ENCODE measurements around the gene PATJ.

DNA sequence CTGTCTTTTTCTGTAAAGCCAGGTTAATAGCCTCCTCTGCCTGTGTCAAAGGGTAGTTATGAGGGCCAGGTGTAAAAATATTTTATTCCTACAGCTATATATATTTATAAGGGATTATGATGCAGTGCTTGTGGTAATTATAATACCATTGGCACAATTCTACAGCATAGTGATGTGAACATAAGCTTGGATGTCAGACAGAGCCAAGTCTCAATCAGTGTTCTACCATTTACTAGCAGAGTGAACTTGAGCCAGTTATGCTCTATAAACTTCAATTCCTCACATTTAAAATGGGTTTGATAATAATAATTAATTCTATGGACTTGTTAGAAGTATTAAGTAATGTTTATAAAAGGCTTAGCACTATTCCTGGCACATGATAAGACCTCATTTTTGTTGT, 300.9 kb downstream of the PATJ start:
- TF ChIP-seq, protein P1, sequence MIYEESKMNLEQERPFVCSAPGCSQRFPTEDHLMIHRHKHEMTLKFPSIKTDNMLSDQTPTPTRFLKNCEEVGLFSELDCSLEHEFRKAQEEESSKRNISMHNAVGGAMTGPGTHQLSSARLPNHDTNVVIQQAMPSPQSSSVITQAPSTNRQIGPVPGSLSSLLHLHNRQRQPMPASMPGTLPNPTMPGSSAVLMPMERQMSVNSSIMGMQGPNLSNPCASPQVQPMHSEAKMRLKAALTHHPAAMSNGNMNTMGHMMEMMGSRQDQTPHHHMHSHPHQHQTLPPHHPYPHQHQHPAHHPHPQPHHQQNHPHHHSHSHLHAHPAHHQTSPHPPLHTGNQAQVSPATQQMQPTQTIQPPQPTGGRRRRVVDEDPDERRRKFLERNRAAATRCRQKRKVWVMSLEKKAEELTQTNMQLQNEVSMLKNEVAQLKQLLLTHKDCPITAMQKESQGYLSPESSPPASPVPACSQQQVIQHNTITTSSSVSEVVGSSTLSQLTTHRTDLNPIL (CRISPR knock-in tag; IDR thresholded peaks at IDR 0.05; ENCODE audit: low read depth): no peak
- TF ChIP-seq, protein P2, sequence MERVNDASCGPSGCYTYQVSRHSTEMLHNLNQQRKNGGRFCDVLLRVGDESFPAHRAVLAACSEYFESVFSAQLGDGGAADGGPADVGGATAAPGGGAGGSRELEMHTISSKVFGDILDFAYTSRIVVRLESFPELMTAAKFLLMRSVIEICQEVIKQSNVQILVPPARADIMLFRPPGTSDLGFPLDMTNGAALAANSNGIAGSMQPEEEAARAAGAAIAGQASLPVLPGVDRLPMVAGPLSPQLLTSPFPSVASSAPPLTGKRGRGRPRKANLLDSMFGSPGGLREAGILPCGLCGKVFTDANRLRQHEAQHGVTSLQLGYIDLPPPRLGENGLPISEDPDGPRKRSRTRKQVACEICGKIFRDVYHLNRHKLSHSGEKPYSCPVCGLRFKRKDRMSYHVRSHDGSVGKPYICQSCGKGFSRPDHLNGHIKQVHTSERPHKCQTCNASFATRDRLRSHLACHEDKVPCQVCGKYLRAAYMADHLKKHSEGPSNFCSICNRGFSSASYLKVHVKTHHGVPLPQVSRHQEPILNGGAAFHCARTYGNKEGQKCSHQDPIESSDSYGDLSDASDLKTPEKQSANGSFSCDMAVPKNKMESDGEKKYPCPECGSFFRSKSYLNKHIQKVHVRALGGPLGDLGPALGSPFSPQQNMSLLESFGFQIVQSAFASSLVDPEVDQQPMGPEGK (CRISPR knock-in tag; IDR thresholded peaks at IDR 0.05; ENCODE audit: borderline replicate concordance): no peak
- TF ChIP-seq CSDC2 (CRISPR knock-in tag; IDR thresholded peaks at IDR 0.05): no peak
- no peak for TF ChIP-seq BACH2 (CRISPR knock-in tag; IDR thresholded peaks at IDR 0.05; ENCODE audit: borderline replicate concordance)
- TF ChIP-seq, protein P3, sequence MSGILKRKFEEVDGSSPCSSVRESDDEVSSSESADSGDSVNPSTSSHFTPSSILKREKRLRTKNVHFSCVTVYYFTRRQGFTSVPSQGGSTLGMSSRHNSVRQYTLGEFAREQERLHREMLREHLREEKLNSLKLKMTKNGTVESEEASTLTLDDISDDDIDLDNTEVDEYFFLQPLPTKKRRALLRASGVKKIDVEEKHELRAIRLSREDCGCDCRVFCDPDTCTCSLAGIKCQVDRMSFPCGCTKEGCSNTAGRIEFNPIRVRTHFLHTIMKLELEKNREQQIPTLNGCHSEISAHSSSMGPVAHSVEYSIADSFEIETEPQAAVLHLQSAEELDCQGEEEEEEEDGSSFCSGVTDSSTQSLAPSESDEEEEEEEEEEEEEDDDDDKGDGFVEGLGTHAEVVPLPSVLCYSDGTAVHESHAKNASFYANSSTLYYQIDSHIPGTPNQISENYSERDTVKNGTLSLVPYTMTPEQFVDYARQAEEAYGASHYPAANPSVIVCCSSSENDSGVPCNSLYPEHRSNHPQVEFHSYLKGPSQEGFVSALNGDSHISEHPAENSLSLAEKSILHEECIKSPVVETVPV (CRISPR knock-in tag; IDR thresholded peaks at IDR 0.05): no peak
- no peak for TF ChIP-seq ZFP3 (CRISPR knock-in tag; IDR thresholded peaks at IDR 0.05)
- TF ChIP-seq ARNTL (CRISPR knock-in tag; IDR thresholded peaks at IDR 0.05; ENCODE audit: borderline replicate concordance, low read depth): no peak
- no peak for TF ChIP-seq PPARA (CRISPR knock-in tag; IDR thresholded peaks at IDR 0.05; ENCODE audit: borderline replicate concordance)
- no peak for TF ChIP-seq ESRRG (CRISPR knock-in tag; IDR thresholded peaks at IDR 0.05)
- TF ChIP-seq OSR1 (CRISPR knock-in tag; IDR thresholded peaks at IDR 0.05): no peak
- no peak for TF ChIP-seq RARB (CRISPR knock-in tag; IDR thresholded peaks at IDR 0.05)
- no peak for TF ChIP-seq ZFP30 (CRISPR knock-in tag; IDR thresholded peaks at IDR 0.05)
- TF ChIP-seq, protein P4, sequence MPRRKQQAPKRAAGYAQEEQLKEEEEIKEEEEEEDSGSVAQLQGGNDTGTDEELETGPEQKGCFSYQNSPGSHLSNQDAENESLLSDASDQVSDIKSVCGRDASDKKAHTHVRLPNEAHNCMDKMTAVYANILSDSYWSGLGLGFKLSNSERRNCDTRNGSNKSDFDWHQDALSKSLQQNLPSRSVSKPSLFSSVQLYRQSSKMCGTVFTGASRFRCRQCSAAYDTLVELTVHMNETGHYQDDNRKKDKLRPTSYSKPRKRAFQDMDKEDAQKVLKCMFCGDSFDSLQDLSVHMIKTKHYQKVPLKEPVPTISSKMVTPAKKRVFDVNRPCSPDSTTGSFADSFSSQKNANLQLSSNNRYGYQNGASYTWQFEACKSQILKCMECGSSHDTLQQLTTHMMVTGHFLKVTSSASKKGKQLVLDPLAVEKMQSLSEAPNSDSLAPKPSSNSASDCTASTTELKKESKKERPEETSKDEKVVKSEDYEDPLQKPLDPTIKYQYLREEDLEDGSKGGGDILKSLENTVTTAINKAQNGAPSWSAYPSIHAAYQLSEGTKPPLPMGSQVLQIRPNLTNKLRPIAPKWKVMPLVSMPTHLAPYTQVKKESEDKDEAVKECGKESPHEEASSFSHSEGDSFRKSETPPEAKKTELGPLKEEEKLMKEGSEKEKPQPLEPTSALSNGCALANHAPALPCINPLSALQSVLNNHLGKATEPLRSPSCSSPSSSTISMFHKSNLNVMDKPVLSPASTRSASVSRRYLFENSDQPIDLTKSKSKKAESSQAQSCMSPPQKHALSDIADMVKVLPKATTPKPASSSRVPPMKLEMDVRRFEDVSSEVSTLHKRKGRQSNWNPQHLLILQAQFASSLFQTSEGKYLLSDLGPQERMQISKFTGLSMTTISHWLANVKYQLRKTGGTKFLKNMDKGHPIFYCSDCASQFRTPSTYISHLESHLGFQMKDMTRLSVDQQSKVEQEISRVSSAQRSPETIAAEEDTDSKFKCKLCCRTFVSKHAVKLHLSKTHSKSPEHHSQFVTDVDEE (CRISPR knock-in tag; IDR thresholded peaks at IDR 0.05): no peak
- no peak for TF ChIP-seq ZC3H10 (CRISPR knock-in tag; IDR thresholded peaks at IDR 0.05)
